ENCODE data around the gene ADAT3.
A peak's percentile ranks its signal among the peaks of the same experiment; 100 is the strongest.
"Not testable (repeated sequence)": the region's sequence is repeated elsewhere in the genome, so short reads cannot be mapped to it uniquely, and the experiment has no call there.

Gene ADAT3

GRCh38 chr19:1880611-1881392, 24.4 kb upstream of the ADAT3 start:
- Histone ChIP-seq H3K27me3 (ENCODE audit: insufficient read depth, low read length, poor library complexity) (no peaks in the 10 kb centered on the region), H3K4ac (ENCODE audit: low read depth, low read length) (no peak overlapping the region), H3K27ac (ENCODE audit: low read depth, low read length) (no peak overlapping the region), H3K4me3 (ENCODE audit: low read length) (no peak overlapping the region), H3K56ac (ENCODE audit: low read length) (no peak overlapping the region), H4K5ac (ENCODE audit: low read length) (no peak overlapping the region), H3K4me2 (ENCODE audit: low read length) (no peak overlapping the region), H2BK15ac (replicated peaks; ENCODE audit: low read depth) (no peak overlapping the region), H3K18ac (ENCODE audit: low read length) (no peak overlapping the region), H2BK120ac (ENCODE audit: low read depth, low read length) (no peak overlapping the region), H2AK5ac (ENCODE audit: low read length) (no peak overlapping the region), H3K9ac (ENCODE audit: low read length) (no peak overlapping the region), H3K4me1 (ENCODE audit: control insufficient read depth, low read depth, low read length) (peaks cover 10% of the 10 kb centered on the region), H3K79me2 (ENCODE audit: control insufficient read depth, insufficient read depth, low read length) (peaks cover 28% of the 10 kb centered on the region), H4K8ac (ENCODE audit: low read depth, low read length) (no peak overlapping the region), H3K79me1 (ENCODE audit: low read length) (peaks cover 23% of the 10 kb centered on the region), H2BK5ac (ENCODE audit: low read length) (no peak overlapping the region), H3K36me3 (ENCODE audit: control insufficient read depth, insufficient read depth, low read length) (no peaks in the 10 kb centered on the region), H3K23ac (ENCODE audit: low read length) (no peak overlapping the region)
- no peak for DNase-seq
- no CpG with 5 or more reads among the region's 35 CpGs for WGBS (ENCODE audit: extremely low coverage, insufficient coverage, low lambda C conversion rate)

GRCh38 chr19:1881393-1882088, 23.7 kb upstream of the ADAT3 start:
- peaks cover 28% of the 10 kb centered on the region for H3K79me2 ChIP-seq (ENCODE audit: control insufficient read depth, insufficient read depth, low read length)
- not testable (repeated sequence) for H3K27ac ChIP-seq (ENCODE audit: low read depth, low read length); H3K18ac ChIP-seq (ENCODE audit: low read length); H2BK15ac ChIP-seq (replicated peaks; ENCODE audit: low read depth); H3K4me3 ChIP-seq (ENCODE audit: low read length); H2AK5ac ChIP-seq (ENCODE audit: low read length); H3K4me1 ChIP-seq (ENCODE audit: control insufficient read depth, low read depth, low read length); H3K4ac ChIP-seq (ENCODE audit: low read depth, low read length); H3K36me3 ChIP-seq (ENCODE audit: control insufficient read depth, insufficient read depth, low read length); H3K27me3 ChIP-seq (ENCODE audit: insufficient read depth, low read length, poor library complexity); DNase-seq; H3K4me2 ChIP-seq (ENCODE audit: low read length); H2BK5ac ChIP-seq (ENCODE audit: low read length); H3K23ac ChIP-seq (ENCODE audit: low read length); H4K8ac ChIP-seq (ENCODE audit: low read depth, low read length); H2BK120ac ChIP-seq (ENCODE audit: low read depth, low read length); H3K9ac ChIP-seq (ENCODE audit: low read length); H4K5ac ChIP-seq (ENCODE audit: low read length)
- no CpG with 5 or more reads among the region's 44 CpGs for WGBS (ENCODE audit: extremely low coverage, insufficient coverage, low lambda C conversion rate)
- H3K79me1 ChIP-seq (ENCODE audit: low read length) = peaks cover 23% of the 10 kb centered on the region
- H3K56ac ChIP-seq (ENCODE audit: low read length) = peak overlapping the region; percentile 34

DNA sequence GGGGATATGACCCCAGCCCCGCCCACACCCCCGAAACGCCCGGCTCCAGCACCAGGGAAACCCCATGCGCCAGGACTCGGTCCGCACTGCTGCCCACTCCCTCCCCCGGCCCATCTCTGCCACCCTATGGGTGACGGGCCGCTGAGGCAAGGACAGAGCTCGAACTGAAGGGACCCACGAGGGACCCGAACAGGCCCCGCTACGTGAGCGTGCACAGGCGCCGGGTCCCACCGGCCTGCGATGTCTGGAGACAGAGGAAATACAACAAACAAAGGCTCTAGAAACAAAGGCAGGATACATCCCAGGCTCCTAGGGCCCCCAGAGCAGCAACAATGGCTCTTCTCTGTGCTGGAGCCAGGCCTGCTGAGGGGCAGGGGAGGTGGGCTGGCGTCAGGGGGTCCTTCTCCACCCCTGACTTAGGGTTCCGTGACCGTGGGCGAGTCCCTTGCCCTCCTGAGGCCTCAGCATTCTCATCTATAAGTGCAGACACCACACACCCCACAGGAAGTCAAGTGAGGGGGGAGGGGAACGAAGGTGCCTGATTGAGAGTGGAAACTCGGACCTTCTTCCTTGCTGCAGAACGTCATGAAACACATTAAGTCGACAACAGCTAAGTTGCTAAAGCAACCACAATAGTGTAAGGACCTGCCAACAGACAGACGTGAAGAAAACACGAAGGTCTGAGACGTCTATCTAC, 23.0 kb upstream of the ADAT3 start:
- no peak overlapping the region for H4K5ac ChIP-seq (ENCODE audit: low read length)
- no peak overlapping the region for H2BK120ac ChIP-seq (ENCODE audit: low read depth, low read length)
- no peak overlapping the region for H3K23ac ChIP-seq (ENCODE audit: low read length)
- no CpG with 5 or more reads among the region's 31 CpGs for WGBS (ENCODE audit: extremely low coverage, insufficient coverage, low lambda C conversion rate)
- no peak overlapping the region for H3K18ac ChIP-seq (ENCODE audit: low read length)
- H3K79me2 ChIP-seq (ENCODE audit: control insufficient read depth, insufficient read depth, low read length) = peaks cover 28% of the 10 kb centered on the region
- no peak overlapping the region for H4K8ac ChIP-seq (ENCODE audit: low read depth, low read length)
- no peak overlapping the region for H3K27ac ChIP-seq (ENCODE audit: low read depth, low read length)
- no peak overlapping the region for H3K4ac ChIP-seq (ENCODE audit: low read depth, low read length)
- peak overlapping the region; percentile 74 for H3K56ac ChIP-seq (ENCODE audit: low read length)
- no peak overlapping the region for H3K4me3 ChIP-seq (ENCODE audit: low read length)
- no peaks in the 10 kb centered on the region for H3K27me3 ChIP-seq (ENCODE audit: insufficient read depth, low read length, poor library complexity)
- H2BK15ac ChIP-seq (replicated peaks; ENCODE audit: low read depth) = no peak overlapping the region
- H3K4me2 ChIP-seq (ENCODE audit: low read length) = no peak overlapping the region
- no peak overlapping the region for H2BK5ac ChIP-seq (ENCODE audit: low read length)
- no peak overlapping the region for H2AK5ac ChIP-seq (ENCODE audit: low read length)
- H3K79me1 ChIP-seq (ENCODE audit: low read length) = peaks cover 23% of the 10 kb centered on the region
- no peak for DNase-seq
- peaks cover 10% of the 10 kb centered on the region for H3K4me1 ChIP-seq (ENCODE audit: control insufficient read depth, low read depth, low read length)
- peak overlapping the region; percentile 41 for H3K9ac ChIP-seq (ENCODE audit: low read length)
- no peaks in the 10 kb centered on the region for H3K36me3 ChIP-seq (ENCODE audit: control insufficient read depth, insufficient read depth, low read length)

GRCh38 chr19:1882786-1883692, 22.2 kb upstream of the ADAT3 start:
- Histone ChIP-seq H3K4me3 (ENCODE audit: low read length) (no peak overlapping the region), H3K9ac (ENCODE audit: low read length) (peak overlapping the region; percentile 41), H3K79me1 (ENCODE audit: low read length) (peaks cover 23% of the 10 kb centered on the region), H3K79me2 (ENCODE audit: control insufficient read depth, insufficient read depth, low read length) (peaks cover 28% of the 10 kb centered on the region), H2AK5ac (ENCODE audit: low read length) (no peak overlapping the region), H3K23ac (ENCODE audit: low read length) (no peak overlapping the region), H2BK15ac (replicated peaks; ENCODE audit: low read depth) (no peak overlapping the region), H3K4me1 (ENCODE audit: control insufficient read depth, low read depth, low read length) (peaks cover 10% of the 10 kb centered on the region), H3K4me2 (ENCODE audit: low read length) (no peak overlapping the region), H4K5ac (ENCODE audit: low read length) (no peak overlapping the region), H3K36me3 (ENCODE audit: control insufficient read depth, insufficient read depth, low read length) (no peaks in the 10 kb centered on the region), H2BK5ac (ENCODE audit: low read length) (no peak overlapping the region), H3K27me3 (ENCODE audit: insufficient read depth, low read length, poor library complexity) (no peaks in the 10 kb centered on the region), H2BK120ac (ENCODE audit: low read depth, low read length) (no peak overlapping the region), H3K56ac (ENCODE audit: low read length) (peak overlapping the region; percentile 74), H4K8ac (ENCODE audit: low read depth, low read length) (no peak overlapping the region), H3K18ac (ENCODE audit: low read length) (no peak overlapping the region), H3K27ac (ENCODE audit: low read depth, low read length) (no peak overlapping the region), H3K4ac (ENCODE audit: low read depth, low read length) (no peak overlapping the region)
- no CpG with 5 or more reads among the region's 25 CpGs for WGBS (ENCODE audit: extremely low coverage, insufficient coverage, low lambda C conversion rate)
- DNase-seq = no peak

DNA sequence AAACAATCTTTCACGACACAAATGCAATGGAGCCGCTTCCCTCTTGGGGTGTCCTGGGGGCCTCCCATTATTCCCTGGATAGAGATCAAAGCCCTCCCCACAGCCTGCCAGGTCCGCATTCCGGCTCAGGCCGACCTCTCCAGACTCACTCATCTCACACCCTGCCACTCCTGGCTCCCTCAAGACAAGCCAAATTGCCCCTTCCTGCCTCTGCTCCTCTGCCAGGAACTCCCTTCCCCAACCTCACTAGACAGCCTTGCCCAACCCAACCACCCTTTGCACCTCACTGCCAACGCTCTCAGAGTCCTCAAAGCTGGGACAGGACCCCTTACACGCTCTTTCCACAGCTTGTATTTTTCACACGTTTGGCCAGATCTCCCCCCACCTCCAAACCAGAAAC, 21.4 kb upstream of the ADAT3 start:
- H3K36me3 ChIP-seq (ENCODE audit: control insufficient read depth, insufficient read depth, low read length) = no peaks in the 10 kb centered on the region
- H3K79me1 ChIP-seq (ENCODE audit: low read length) = peaks cover 23% of the 10 kb centered on the region
- H4K8ac ChIP-seq (ENCODE audit: low read depth, low read length) = no peak overlapping the region
- no peaks in the 10 kb centered on the region for H3K27me3 ChIP-seq (ENCODE audit: insufficient read depth, low read length, poor library complexity)
- H2BK120ac ChIP-seq (ENCODE audit: low read depth, low read length) = no peak overlapping the region
- H3K27ac ChIP-seq (ENCODE audit: low read depth, low read length) = no peak overlapping the region
- peak overlapping the region; percentile 31 for H3K4me2 ChIP-seq (ENCODE audit: low read length)
- H4K5ac ChIP-seq (ENCODE audit: low read length) = no peak overlapping the region
- no peak overlapping the region for H3K4me3 ChIP-seq (ENCODE audit: low read length)
- H2AK5ac ChIP-seq (ENCODE audit: low read length) = no peak overlapping the region
- H3K4ac ChIP-seq (ENCODE audit: low read depth, low read length) = no peak overlapping the region
- peak overlapping the region; percentile 92 for H3K56ac ChIP-seq (ENCODE audit: low read length)
- H2BK15ac ChIP-seq (replicated peaks; ENCODE audit: low read depth) = no peak overlapping the region
- H3K79me2 ChIP-seq (ENCODE audit: control insufficient read depth, insufficient read depth, low read length) = peaks cover 28% of the 10 kb centered on the region
- H3K9ac ChIP-seq (ENCODE audit: low read length) = peak overlapping the region; percentile 50
- DNase-seq = no peak
- no peak overlapping the region for H3K23ac ChIP-seq (ENCODE audit: low read length)
- no peak overlapping the region for H2BK5ac ChIP-seq (ENCODE audit: low read length)
- no CpG with 5 or more reads among the region's 8 CpGs for WGBS (ENCODE audit: extremely low coverage, insufficient coverage, low lambda C conversion rate)
- H3K4me1 ChIP-seq (ENCODE audit: control insufficient read depth, low read depth, low read length) = peaks cover 10% of the 10 kb centered on the region
- H3K18ac ChIP-seq (ENCODE audit: low read length) = no peak overlapping the region
